SK-N-SH (cell line): Measurements from ENCODE around the gene SUMF2. TPM values are rescaled to one million over a fixed set of nuclear protein-coding genes. Genes with fewer than 3 reads are reported as not detected.
A peak's percentile ranks its signal among the peaks of the same experiment; 100 is the strongest.
"Not testable (repeated sequence)": the region's sequence is repeated elsewhere in the genome, so short reads cannot be mapped to it uniquely, and the experiment has no call there.

Source experiments
- CTCF ChIA-PET: fragments of 300-600, 350-600 bp; formaldehyde crosslinking; extraction: SDS; loops from one replicate; lab custom pipeline; 2021; lab: Yijun Ruan, JAX
- POLR2A ChIA-PET: fragments of 350-600 bp; sonication (Branson Sonifier 250); formaldehyde crosslinking; extraction: SDS; loops from one replicate; lab custom pipeline; 2020; ENCODE audit warnings: antibody characterized with exemption, inconsistent platforms; lab: Yijun Ruan, JAX
- DNase-seq: peaks from one replicate; pipeline ENCODE4 v3.0.0; 2012
- H2AFZ ChIP-seq: fragments of 200-600 bp; sonication (generic); 2 replicates; pipeline ENCODE4 v1.8.1; 2016; ENCODE audit warnings: antibody characterized with exemption, mild to moderate bottlenecking, low read depth
- H3F3A ChIP-seq: fragments of 200-600 bp; sonication (generic); replicated peaks from 2 replicates; pipeline ENCODE3; 2016; ENCODE audit warnings: antibody characterized with exemption, mild to moderate bottlenecking; ENCODE audit not compliant: insufficient read depth
- H3K27ac ChIP-seq, 2 experiments: fragments of 200-500 bp in 1 of 2; fragments of 200-600 bp in 1 of 2; sonication (Bioruptor generic) in 1 of 2; sonication (generic), shearing (Covaris generic) in 1 of 2; 2 replicates each; pipeline versions ENCODE4 v1.5.1 to v1.6.1; 2014 to 2016; ENCODE audit warnings: low read depth in 2 of 2, inconsistent platforms in 1 of 2, low read length in 1 of 2, mild to moderate bottlenecking in 1 of 2, mixed read lengths in 1 of 2
- H3K27me3 ChIP-seq: fragments of 200-600 bp; sonication (generic), shearing (Covaris generic); 2 replicates; pipeline ENCODE4 v1.6.1; 2016; ENCODE audit warnings: mixed run types; ENCODE audit not compliant: insufficient read depth
- H3K36me3 ChIP-seq, 2 experiments: fragments of 200-500 bp in 1 of 2; fragments of 200-600 bp in 1 of 2; sonication (Bioruptor generic) in 1 of 2; sonication (generic) in 1 of 2; replicated peaks in 1 of 2; 2 replicates each; pipeline versions ENCODE3 to v1.5.1; 2014 to 2016; ENCODE audit warnings: low read length in 1 of 2, mild to moderate bottlenecking in 1 of 2; ENCODE audit not compliant: insufficient read depth in 2 of 2, control insufficient read depth in 1 of 2
- H3K4me1 ChIP-seq, 2 experiments: fragments of 200-500 bp in 1 of 2; fragments of 200-600 bp in 1 of 2; sonication (Bioruptor generic) in 1 of 2; sonication (generic), shearing (Covaris generic) in 1 of 2; 2 replicates each; pipeline versions ENCODE4 v1.5.1 to v1.6.1; 2014 to 2016; ENCODE audit warnings: low read depth in 1 of 2, low read length in 1 of 2, mixed run types in 1 of 2; ENCODE audit not compliant: insufficient read depth in 2 of 2, control insufficient read depth in 1 of 2
- H3K4me2 ChIP-seq: fragments of 200-600 bp; sonication (generic), shearing (Covaris generic); 2 replicates; pipeline ENCODE4 v1.6.1; 2017; ENCODE audit warnings: mixed run types
- H3K4me3 ChIP-seq, 2 experiments: fragments of 200-500 bp in 1 of 2; fragments of 200-600 bp in 1 of 2; sonication (Bioruptor generic) in 1 of 2; sonication (generic), shearing (Covaris generic) in 1 of 2; 2 replicates each; pipeline versions ENCODE4 v1.5.1 to v1.8.1; 2014 to 2016; ENCODE audit warnings: low read depth in 2 of 2, inconsistent platforms in 1 of 2, low read length in 1 of 2, mild to moderate bottlenecking in 1 of 2, mixed read lengths in 1 of 2, moderate library complexity in 1 of 2
- H3K79me2 ChIP-seq: fragments of 200-600 bp; sonication (generic); 2 replicates; pipeline ENCODE4 v1.8.1; 2017; ENCODE audit warnings: mild to moderate bottlenecking; ENCODE audit not compliant: insufficient read depth
- H3K9ac ChIP-seq: fragments of 200-600 bp; sonication (generic); 2 replicates; pipeline ENCODE4 v1.6.1; 2017; ENCODE audit warnings: mixed run types
- H3K9me2 ChIP-seq: fragments of 200-600 bp; sonication (generic); 2 replicates; pipeline ENCODE4 v1.6.1; 2017; ENCODE audit warnings: mixed run types
- H3K9me3 ChIP-seq: fragments of 200-600 bp; sonication (generic); 2 replicates; pipeline ENCODE4 v1.6.1; 2017; ENCODE audit warnings: mixed run types, mild to moderate bottlenecking, moderate library complexity
- H4K20me1 ChIP-seq: fragments of 200-600 bp; sonication (generic); 2 replicates; pipeline ENCODE4 v1.6.1; 2017; ENCODE audit warnings: mild to moderate bottlenecking, mixed run types; ENCODE audit not compliant: insufficient read depth
- GABPA ChIP-seq: IDR thresholded peaks from 2 replicates; pipeline ENCODE4 v1.4.0; 2012; ENCODE audit warnings: low read depth, mild to moderate bottlenecking
- POLR2AphosphoS5 ChIP-seq: IDR thresholded peaks from 2 replicates; pipeline ENCODE4 v1.6.1; 2012; ENCODE audit warnings: low read depth, low read length
- RAD21 ChIP-seq: IDR thresholded peaks from 2 replicates; pipeline ENCODE4 v1.6.1; 2012; ENCODE audit warnings: mild to moderate bottlenecking, low read length
- RFX5 ChIP-seq: IDR thresholded peaks from 2 replicates; pipeline ENCODE4 v1.6.1; 2012; ENCODE audit warnings: mild to moderate bottlenecking, improper control_type of control experiment, low read length
- TEAD4 ChIP-seq: IDR thresholded peaks from 2 replicates; pipeline ENCODE4 v1.4.0; 2012; ENCODE audit warnings: mild to moderate bottlenecking, borderline replicate concordance; ENCODE audit not compliant: insufficient read depth
- WGBS: methylation state at CpG from one replicate; pipeline ENCODE4 v1.1.6; 2017; ENCODE audit warnings: low lambda C conversion rate; 5-methylcytosine and 5-hydroxymethylcytosine counted together
- polyA plus RNA-seq, 3 experiments: library from polyadenylated mRNA; depleted of rRNA; stranded (reverse); fragments of >200 nt; gene quantifications; 2 replicates each; pipeline ENCODE4 v1.2.3, GENCODE V29; 2012
- TF ChIP-seq, protein P1 (sequence below): IDR thresholded peaks from 2 replicates; pipeline ENCODE4 v1.4.0; 2012; ENCODE audit warnings: low read depth, borderline replicate concordance

SUMF2 gene
- polyA plus RNA-seq, 1 of the 3 experiments (the other 2 are of a cell fraction), result 162 TPM

- ChIA-PET CTCF (interaction anchor here (1.1 to 2.1 kb wide), 2 partner anchors 19 to 21 kb away, joined by 3 to 8 read pairs; no protein-coding TSS in a partner anchor), POLR2A (interaction anchor here (0.9 kb wide), 1 partner anchor 15 kb away, joined by 3 read pairs; no protein-coding TSS in a partner anchor)
- H3K4me3 ChIP-seq, H3K9me2 ChIP-seq, H3K27me3 ChIP-seq, H3K9me3 ChIP-seq, H2AFZ ChIP-seq, H3K4me1 ChIP-seq, DNase-seq, H3K4me2 ChIP-seq, H3K9ac ChIP-seq: not testable (repeated sequence)
- H3K27ac ChIP-seq, result peak overlapping the region in 1 of 2 experiments; percentile 55; a peak in 1 of 4 replicates
- H3F3A ChIP-seq, result peaks cover 51% of the 10 kb centered on the region
- H3K36me3 ChIP-seq, result peaks cover 34 to 54% of the 10 kb centered on the region in 2 experiments
- 0 out of 2 replicates have a peak, but pooled peaks have one; percentile 19 for TF ChIP-seq POLR2AphosphoS5
- peaks cover 17% of the 10 kb centered on the region for H4K20me1 ChIP-seq
- peaks cover 12% of the 10 kb centered on the region for H3K79me2 ChIP-seq
- WGBS, result 94% methylated on average over 8 of the region's 8 CpGs
Observed at GRCh38 chr7:56098187-56099008, 34.3 kb downstream of the SUMF2 start.

DNA sequence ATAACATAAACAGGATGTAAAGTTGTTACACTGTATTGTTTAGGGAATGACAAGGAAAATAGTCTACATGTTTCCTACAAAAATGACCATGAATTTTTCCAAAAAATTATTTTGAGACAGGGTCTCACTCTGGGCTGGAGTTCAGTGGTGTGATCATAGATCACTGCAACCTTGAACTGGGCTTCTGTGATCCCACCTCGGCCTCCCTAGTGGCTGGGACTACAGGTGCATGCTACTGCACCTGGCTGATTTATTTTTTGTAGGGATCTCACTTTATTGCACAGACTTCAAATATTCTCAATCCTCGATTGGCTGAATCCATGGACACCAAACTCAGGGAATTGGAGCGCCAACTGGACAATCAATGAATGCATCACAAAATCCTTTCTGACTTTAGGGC is 35.6 kb downstream of the SUMF2 start:
- Histone ChIP-seq H3K9me3 (no peaks in the 10 kb centered on the region), H4K20me1 (peaks cover 29% of the 10 kb centered on the region), H3F3A (peaks cover 58% of the 10 kb centered on the region), H3K4me2 (no peak overlapping the region), H3K9me2 (no peaks in the 10 kb centered on the region), H3K27me3 (no peaks in the 10 kb centered on the region), H3K4me3 (no peak overlapping the region), H3K27ac (no peak overlapping the region), H2AFZ (no peak overlapping the region), H3K36me3 (peaks cover 44 to 67% of the 10 kb centered on the region in 2 experiments), H3K9ac (no peak overlapping the region), H3K4me1 (peaks cover 0 to 7% of the 10 kb centered on the region in 2 experiments; a peak in 2 of 4 replicates), H3K79me2 (peaks cover 24% of the 10 kb centered on the region)
- 95% methylated on average over 3 of the region's 3 CpGs for WGBS
- POLR2A ChIA-PET, result no interaction called here
- DNase-seq, result no peak
- CTCF ChIA-PET, result interaction anchor here (1.1 to 2.1 kb wide), 3 partner anchors 20 to 26 kb away, joined by 3 to 8 read pairs (median 3); no protein-coding TSS in a partner anchor
- TF ChIP-seq, protein P1, sequence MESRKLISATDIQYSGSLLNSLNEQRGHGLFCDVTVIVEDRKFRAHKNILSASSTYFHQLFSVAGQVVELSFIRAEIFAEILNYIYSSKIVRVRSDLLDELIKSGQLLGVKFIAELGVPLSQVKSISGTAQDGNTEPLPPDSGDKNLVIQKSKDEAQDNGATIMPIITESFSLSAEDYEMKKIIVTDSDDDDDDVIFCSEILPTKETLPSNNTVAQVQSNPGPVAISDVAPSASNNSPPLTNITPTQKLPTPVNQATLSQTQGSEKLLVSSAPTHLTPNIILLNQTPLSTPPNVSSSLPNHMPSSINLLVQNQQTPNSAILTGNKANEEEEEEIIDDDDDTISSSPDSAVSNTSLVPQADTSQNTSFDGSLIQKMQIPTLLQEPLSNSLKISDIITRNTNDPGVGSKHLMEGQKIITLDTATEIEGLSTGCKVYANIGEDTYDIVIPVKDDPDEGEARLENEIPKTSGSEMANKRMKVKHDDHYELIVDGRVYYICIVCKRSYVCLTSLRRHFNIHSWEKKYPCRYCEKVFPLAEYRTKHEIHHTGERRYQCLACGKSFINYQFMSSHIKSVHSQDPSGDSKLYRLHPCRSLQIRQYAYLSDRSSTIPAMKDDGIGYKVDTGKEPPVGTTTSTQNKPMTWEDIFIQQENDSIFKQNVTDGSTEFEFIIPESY, result no peak
- TF ChIP-seq RFX5 (no peak), POLR2AphosphoS5 (0 out of 2 replicates have a peak, but pooled peaks have one; percentile 14), TEAD4 (no peak), RAD21 (no peak), GABPA (no peak)

DNA sequence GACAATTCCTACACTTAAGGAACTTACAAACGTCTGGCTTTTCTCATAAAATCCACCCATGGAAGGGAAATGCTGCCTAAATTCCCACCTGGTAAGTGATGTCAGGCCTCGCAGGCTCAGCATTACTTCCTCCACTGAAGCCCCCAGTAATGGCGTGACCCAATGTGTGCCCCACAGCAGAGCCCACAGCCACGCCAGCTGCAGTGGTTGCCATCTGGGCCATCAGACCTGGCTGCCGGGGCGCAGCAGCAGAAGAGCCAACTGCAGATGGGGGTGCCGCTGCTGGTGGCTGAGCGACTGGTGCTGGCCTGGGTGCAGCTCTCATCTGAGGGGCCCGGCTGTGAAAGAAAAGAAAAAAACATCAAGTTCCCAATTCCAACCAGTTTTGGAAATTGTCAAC is 40.1 kb downstream of the SUMF2 start:
- H3K4me1 ChIP-seq, H2AFZ ChIP-seq, H3K4me3 ChIP-seq, DNase-seq, H3K4me2 ChIP-seq, H3K9me3 ChIP-seq, H3K9ac ChIP-seq, H3K9me2 ChIP-seq, H3K27ac ChIP-seq, H3K27me3 ChIP-seq: not testable (repeated sequence)
- peaks cover 39% of the 10 kb centered on the region for H3F3A ChIP-seq
- ChIA-PET POLR2A (interaction anchor here (0.6 kb wide), 1 partner anchor 11 kb away, joined by 8 read pairs; no protein-coding TSS in a partner anchor), CTCF (interaction anchor here (0.6 to 1.3 kb wide), 4 partner anchors 24 to 140 kb away, joined by 3 to 4 read pairs (median 4); no protein-coding TSS in a partner anchor)
- peaks cover 44 to 55% of the 10 kb centered on the region in 2 experiments for H3K36me3 ChIP-seq
- peaks cover 33% of the 10 kb centered on the region for H4K20me1 ChIP-seq
- peaks cover 40% of the 10 kb centered on the region for H3K79me2 ChIP-seq
- 83% methylated on average over 8 of the region's 9 CpGs for WGBS
